H9 (cell line): ENCODE data around the gene HLA-F. TPM values are rescaled to one million over a fixed set of nuclear protein-coding genes. Genes with fewer than 3 reads are reported as not detected.

Experiments used
- DNase-seq: peaks from one replicate; pipeline ENCODE4 v3.0.0-alpha.2; 2017
- H2AFZ ChIP-seq: one replicate; pipeline ENCODE4 v1.6.1; 2013; ENCODE audit warnings: mild to moderate bottlenecking, low read length, control low read depth, moderate library complexity
- H2AK5ac ChIP-seq: 2 replicates; pipeline ENCODE4 v1.6.1; 2013; ENCODE audit warnings: low read length, control low read depth, mixed read lengths; ENCODE audit not compliant: insufficient read length
- H2BK120ac ChIP-seq: one replicate; pipeline ENCODE4 v1.6.1; 2013; ENCODE audit warnings: low read depth, mild to moderate bottlenecking, low read length, control low read depth, inconsistent platforms; ENCODE audit not compliant: poor library complexity, severe bottlenecking
- H2BK12ac ChIP-seq: 2 replicates; pipeline ENCODE4 v1.6.1; 2013; ENCODE audit warnings: low read length, control low read depth, mixed read lengths, low read depth; ENCODE audit not compliant: insufficient read length
- H2BK15ac ChIP-seq: 2 replicates; pipeline ENCODE4 v1.6.1; 2013; ENCODE audit warnings: low read depth, low read length, control low read depth
- H2BK20ac ChIP-seq: one replicate; pipeline ENCODE4 v1.6.1; 2013; ENCODE audit warnings: low read depth, mild to moderate bottlenecking, low read length, control low read depth, inconsistent platforms; ENCODE audit not compliant: poor library complexity, severe bottlenecking
- H2BK5ac ChIP-seq: 2 replicates; pipeline ENCODE4 v1.6.1; 2013; ENCODE audit warnings: low read length, control low read depth, mixed read lengths; ENCODE audit not compliant: insufficient read length
- H3K14ac ChIP-seq: 2 replicates; pipeline ENCODE4 v1.6.1; 2013; ENCODE audit warnings: low read length, control low read depth; ENCODE audit not compliant: insufficient read depth
- H3K18ac ChIP-seq: 2 replicates; pipeline ENCODE4 v1.6.1; 2013; ENCODE audit warnings: low read depth, mild to moderate bottlenecking, mixed read lengths, low read length, control low read depth; ENCODE audit not compliant: insufficient read length
- H3K23ac ChIP-seq: 2 replicates; pipeline ENCODE4 v1.6.1; 2013; ENCODE audit warnings: low read length, control low read depth, mixed read lengths, low read depth; ENCODE audit not compliant: insufficient read length
- H3K23me2 ChIP-seq: 2 replicates; pipeline ENCODE4 v1.6.1; 2013; ENCODE audit warnings: low read depth, mild to moderate bottlenecking, mixed read lengths, low read length, control low read depth; ENCODE audit not compliant: insufficient read length, poor library complexity, severe bottlenecking
- H3K27ac ChIP-seq: 2 replicates; pipeline ENCODE4 v1.5.1; 2013; ENCODE audit warnings: low read length, control low read depth, mixed read lengths, low read depth; ENCODE audit not compliant: insufficient read length
- H3K27me3 ChIP-seq: 2 replicates; pipeline ENCODE4 v1.6.1; 2013; ENCODE audit warnings: low read length, control low read depth, inconsistent platforms; ENCODE audit not compliant: insufficient read depth
- H3K4ac ChIP-seq: 2 replicates; pipeline ENCODE4 v1.6.1; 2013; ENCODE audit warnings: low read depth, mild to moderate bottlenecking, control low read depth, inconsistent platforms, low read length, moderate library complexity
- H3K4me1 ChIP-seq: 2 replicates; pipeline ENCODE4 v1.6.1; 2013; ENCODE audit warnings: low read length, control low read depth, inconsistent platforms; ENCODE audit not compliant: insufficient read depth
- H3K4me2 ChIP-seq: 2 replicates; pipeline ENCODE4 v1.6.1; 2013; ENCODE audit warnings: low read length, control low read depth, mixed read lengths; ENCODE audit not compliant: insufficient read length, insufficient read depth
- H3K56ac ChIP-seq: 2 replicates; pipeline ENCODE4 v1.6.1; 2013; ENCODE audit warnings: low read depth, mild to moderate bottlenecking, mixed read lengths, low read length, control low read depth; ENCODE audit not compliant: insufficient read length
- H3K79me1 ChIP-seq: 2 replicates; pipeline ENCODE4 v1.6.1; 2013; ENCODE audit warnings: low read depth, mild to moderate bottlenecking, moderate library complexity, low read length, control low read depth, inconsistent platforms; ENCODE audit not compliant: insufficient read depth, poor library complexity, severe bottlenecking
- H3K79me2 ChIP-seq: 2 replicates; pipeline ENCODE4 v1.6.1; 2013; ENCODE audit warnings: low read length, control low read depth, inconsistent platforms; ENCODE audit not compliant: insufficient read depth
- H3K9ac ChIP-seq: 2 replicates; pipeline ENCODE4 v1.6.1; 2013; ENCODE audit warnings: low read length, control low read depth, mixed read lengths; ENCODE audit not compliant: insufficient read length; ENCODE audit errors: extremely low read depth
- H3K9me3 ChIP-seq: one replicate; pipeline ENCODE4 v1.6.1; 2013; ENCODE audit warnings: low read depth, low read length, inconsistent platforms; ENCODE audit not compliant: control insufficient read depth
- H3T11ph ChIP-seq: one replicate; pipeline ENCODE4 v1.6.1; 2013; ENCODE audit warnings: mild to moderate bottlenecking, low read length, control low read depth, inconsistent platforms
- H4K20me1 ChIP-seq: one replicate; pipeline ENCODE4 v1.6.1; 2013; ENCODE audit not compliant: control insufficient read depth, insufficient read length, insufficient read depth
- H4K5ac ChIP-seq: 2 replicates; pipeline ENCODE4 v1.6.1; 2013; ENCODE audit warnings: low read depth, mild to moderate bottlenecking, mixed read lengths, low read length, control low read depth; ENCODE audit not compliant: insufficient read length
- H4K8ac ChIP-seq: replicated peaks from 2 replicates; pipeline ENCODE4 v1.6.1; 2013; ENCODE audit warnings: low read length, control low read depth, mixed read lengths, low read depth; ENCODE audit not compliant: insufficient read length
- H4K91ac ChIP-seq: 2 replicates; pipeline ENCODE4 v1.6.1; 2013; ENCODE audit warnings: low read depth, mild to moderate bottlenecking, moderate library complexity, mixed read lengths, low read length, control low read depth; ENCODE audit not compliant: insufficient read length
- H3K27ac Mint-ChIP-seq, 3 experiments: 2 replicates in 2 of 3; 3 replicates in 1 of 3; pipeline ENCODE4 v1.8.0; 2020 to 2021; ENCODE audit warnings: mixed read lengths in 3 of 3, mild to moderate bottlenecking in 1 of 3, moderate library complexity in 1 of 3
- H3K27me3 Mint-ChIP-seq: 2 replicates; pipeline ENCODE4 v1.8.0; 2021; ENCODE audit warnings: low read depth, mild to moderate bottlenecking, moderate library complexity, mixed read lengths
- H3K36me3 Mint-ChIP-seq, 3 experiments: 2 replicates in 2 of 3; 3 replicates in 1 of 3; pipeline ENCODE4 v1.8.0; 2020 to 2021; ENCODE audit warnings: low read depth in 3 of 3, mixed read lengths in 3 of 3; ENCODE audit not compliant: insufficient read depth in 1 of 3
- H3K4me1 Mint-ChIP-seq, 2 experiments: 2 replicates each; pipeline ENCODE4 v1.8.0; 2020; ENCODE audit warnings: mixed read lengths in 2 of 2
- H3K4me3 Mint-ChIP-seq, 2 experiments: 2 replicates in 1 of 2; 3 replicates in 1 of 2; pipeline ENCODE4 v1.8.0; 2020 to 2021; ENCODE audit warnings: mild to moderate bottlenecking in 2 of 2, mixed read lengths in 2 of 2, moderate library complexity in 1 of 2
- H3K9me3 Mint-ChIP-seq, 2 experiments: 2 replicates in 1 of 2; 3 replicates in 1 of 2; pipeline ENCODE4 v1.8.0; 2020; ENCODE audit warnings: mild to moderate bottlenecking in 2 of 2, mixed read lengths in 2 of 2, moderate library complexity in 1 of 2
- CTCF ChIP-seq: fragments of 200-600 bp; sonication (generic); conservative IDR thresholded peaks from 3 replicates; pipeline ENCODE4 v1.8.0; 2021; ENCODE audit warnings: antibody characterized with exemption, mild to moderate bottlenecking
- WGBS: extraction: QIAGEN DNeasy Blood & Tissue Kit; methylation state at CpG from one replicate; pipeline ENCODE4 v1.1.7; 2013; ENCODE audit warnings: missing lambda C conversion rate, low lambda C conversion rate, mixed read lengths; ENCODE audit not compliant: insufficient read length; ENCODE audit errors: extremely low coverage; 5-methylcytosine and 5-hydroxymethylcytosine counted together
- total RNA-seq: library from RNA; stranded (reverse); gene quantifications from 2 replicates; pipeline ENCODE4 v1.2.1, GENCODE V29; 2021

The HLA-F gene
- total RNA-seq, 1 experiment from 2014 or later = 7.4 TPM

DNA sequence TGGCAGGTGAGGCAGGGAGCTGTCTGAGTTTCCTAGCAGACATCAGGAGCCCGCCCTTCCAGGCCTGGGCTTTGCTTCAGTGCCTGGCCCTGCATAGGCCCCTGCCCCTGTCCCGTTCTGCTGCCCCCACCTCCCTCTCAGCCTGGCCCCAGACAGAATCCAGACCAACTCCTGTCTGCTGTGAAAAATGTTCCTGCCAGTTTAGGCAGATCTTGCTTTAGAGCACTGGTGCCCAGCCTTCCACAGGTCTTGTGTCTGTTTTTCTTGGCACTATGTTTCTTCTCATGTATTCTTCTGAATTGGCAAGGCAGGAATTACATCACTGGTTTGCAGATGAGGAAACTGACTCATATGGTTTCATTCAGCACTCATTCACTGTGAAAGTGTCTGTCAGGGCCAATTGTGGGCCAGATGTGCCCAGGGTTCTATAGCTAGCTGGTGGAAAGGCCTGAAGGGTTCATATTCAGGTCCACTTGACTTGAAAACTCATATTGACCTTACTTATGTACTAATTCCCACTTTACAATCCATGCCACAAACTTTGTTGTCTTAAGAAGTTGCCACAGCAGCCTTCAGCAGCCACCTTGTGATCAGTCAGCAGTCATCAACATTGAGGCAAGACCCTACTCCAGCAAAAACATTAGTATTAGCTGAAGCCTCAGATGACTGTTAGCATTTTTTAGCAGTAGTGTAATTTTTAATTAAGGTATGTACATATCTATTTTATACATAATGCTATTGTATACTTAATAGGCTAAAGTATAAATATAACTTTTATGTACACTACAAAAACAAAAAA lies 40.5 kb downstream of the HLA-F start:
- no peak overlapping the region for H3K23ac ChIP-seq
- H3K4me1 ChIP-seq = peaks cover 12% of the 10 kb centered on the region
- no peak overlapping the region for H3K4ac ChIP-seq
- no peak overlapping the region for H2BK12ac ChIP-seq
- H2BK15ac ChIP-seq = no peak overlapping the region
- H2AK5ac ChIP-seq = no peak overlapping the region
- Mint-ChIP-seq H3K4me1 (peaks cover 27 to 28% of the 10 kb centered on the region in 2 experiments), H3K27me3 (peaks cover 16% of the 10 kb centered on the region), H3K9me3 (peaks cover 0 to 2% of the 10 kb centered on the region in 2 experiments; a peak in 1 of 5 replicates), H3K36me3 (no peaks in the 10 kb centered on the region), H3K27ac (no peak overlapping the region), H3K4me3 (no peak overlapping the region)
- H3T11ph ChIP-seq = no peak overlapping the region
- no peaks in the 10 kb centered on the region for H3K79me2 ChIP-seq
- H2BK20ac ChIP-seq = no peak overlapping the region
- H3K9me3 ChIP-seq = no peaks in the 10 kb centered on the region
- H3K23me2 ChIP-seq = no peaks in the 10 kb centered on the region
- no peak overlapping the region for H3K56ac ChIP-seq
- no peak overlapping the region for H4K8ac ChIP-seq
- H4K91ac ChIP-seq = no peak overlapping the region
- no peaks in the 10 kb centered on the region for H4K20me1 ChIP-seq
- no peak for TF ChIP-seq CTCF
- no peak overlapping the region for H3K4me2 ChIP-seq
- no peak overlapping the region for H2BK5ac ChIP-seq
- H3K9ac ChIP-seq = no peak overlapping the region
- no CpG with 5 or more reads among the region's 2 CpGs for WGBS
- H3K27me3 ChIP-seq = no peaks in the 10 kb centered on the region
- no peaks in the 10 kb centered on the region for H3K79me1 ChIP-seq
- no peak overlapping the region for H3K27ac ChIP-seq
- DNase-seq = no peak
- H4K5ac ChIP-seq = no peak overlapping the region
- H3K14ac ChIP-seq = no peak overlapping the region
- H2BK120ac ChIP-seq = no peak overlapping the region
- no peak overlapping the region for H3K18ac ChIP-seq
- H2AFZ ChIP-seq = no peak overlapping the region
